ENCODE results near the gene PEMT.

DNA sequence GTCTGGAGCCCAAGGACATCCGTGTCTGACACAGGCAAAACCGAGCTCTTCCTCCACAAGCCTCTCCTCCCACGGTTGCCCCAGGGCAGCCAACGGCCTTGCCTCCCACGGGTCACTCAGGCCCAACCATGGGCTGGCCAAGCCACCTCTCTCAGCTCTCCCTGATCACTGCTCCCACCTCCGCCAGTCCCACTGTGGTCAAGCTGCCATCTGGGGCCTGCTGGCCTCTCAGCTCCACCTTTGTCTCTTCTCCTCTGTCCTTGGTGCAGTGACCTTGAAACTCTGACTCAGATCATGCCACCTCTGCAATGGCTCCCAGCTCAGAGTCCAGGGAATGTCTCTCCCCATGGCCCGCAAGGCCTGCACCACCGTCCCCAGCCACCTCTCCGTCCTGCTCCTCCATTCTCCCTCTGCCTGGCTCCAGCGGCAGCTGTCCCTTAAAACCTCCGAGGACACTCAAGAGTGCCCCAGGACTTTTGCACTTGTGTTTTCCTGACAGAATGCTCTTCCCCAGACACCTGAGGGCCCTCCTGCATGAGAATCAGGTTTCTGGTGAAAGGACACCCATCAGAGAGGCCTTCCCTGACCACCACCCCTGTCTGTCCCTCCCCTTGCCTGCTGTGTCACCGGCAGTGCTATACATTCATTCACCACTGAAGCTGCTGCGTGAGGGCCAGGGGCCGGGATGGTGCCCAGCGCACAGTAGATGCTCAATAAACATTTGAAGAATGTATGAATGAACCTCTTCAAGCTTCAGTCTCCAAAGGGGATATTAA, 19.3 kb downstream of the PEMT start:
- TF ChIP-seq, protein P1, sequence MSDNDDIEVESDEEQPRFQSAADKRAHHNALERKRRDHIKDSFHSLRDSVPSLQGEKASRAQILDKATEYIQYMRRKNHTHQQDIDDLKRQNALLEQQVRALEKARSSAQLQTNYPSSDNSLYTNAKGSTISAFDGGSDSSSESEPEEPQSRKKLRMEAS (CRISPR knock-in tag; IDR thresholded peaks at IDR 0.05): no peak
- no peak for TF ChIP-seq NFYB (CRISPR knock-in tag; conservative IDR thresholded peaks at IDR 0.05; ENCODE audit: low read depth)

Measured in WTC11 (cell line).